Stimulated activated CD4-positive, alpha-beta T cell treated with anti-CD3 and anti-CD28 coated beads, Interleukin-1b, Interleukin-23, amount 100 ng/mL, for 24 hours (primary cell): ENCODE data around the gene SSU72.
"Not testable (repeated sequence)": the region's sequence is repeated elsewhere in the genome, so short reads cannot be mapped to it uniquely, and the experiment has no call there.

Source experiments
- DNase-seq, 4 experiments: peaks; one replicate each; pipeline ENCODE4 v3.0.0-alpha.2; 2020; ENCODE audit warnings: low read depth in 4 of 4, low spot score in 1 of 4

The SSU72 gene

DNA sequence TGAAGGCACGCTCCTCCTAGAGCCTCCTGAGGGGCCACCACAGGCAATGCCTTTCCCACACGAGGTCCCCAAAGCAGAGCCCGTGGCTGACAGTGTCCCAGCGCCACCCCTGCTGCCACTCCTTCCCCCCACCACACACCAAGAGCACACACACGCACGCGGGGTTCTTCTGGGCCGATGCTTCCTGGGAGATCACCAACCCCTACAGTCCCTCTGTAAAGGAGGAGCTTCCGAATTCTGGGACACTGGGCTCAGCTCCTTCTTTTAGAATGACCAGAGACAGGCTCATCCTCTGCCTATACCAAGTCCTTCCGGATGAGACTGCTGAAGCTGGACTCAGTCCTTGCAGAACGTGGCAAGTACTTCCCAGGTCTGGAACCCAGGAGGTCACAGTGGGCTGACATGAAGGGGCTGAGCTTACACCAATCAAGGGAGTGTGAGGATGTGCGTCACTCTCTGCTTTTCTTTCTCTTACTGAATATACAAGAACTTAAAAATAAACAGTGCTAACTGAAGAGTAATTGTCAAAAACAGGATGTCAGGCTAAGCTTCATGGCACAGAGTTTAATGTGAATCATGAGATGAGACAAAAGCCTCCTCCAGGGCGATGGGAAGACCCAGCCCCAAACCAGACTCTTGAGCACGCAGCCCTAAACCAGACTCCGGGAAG, 12.7 kb downstream of the SSU72 start:
- DNase-seq: no peak

GRCh38 chr1:1560178-1560577, 14.5 kb downstream of the SSU72 start:
- no peak for DNase-seq

GRCh38 chr1:1559066-1559465, 15.6 kb downstream of the SSU72 start:
- DNase-seq: no peak

GRCh38 chr1:1558591-1558990, 16.1 kb downstream of the SSU72 start:
- no peak for DNase-seq

GRCh38 chr1:1557688-1558087, 17.0 kb downstream of the SSU72 start:
- DNase-seq: not testable (repeated sequence)

DNA sequence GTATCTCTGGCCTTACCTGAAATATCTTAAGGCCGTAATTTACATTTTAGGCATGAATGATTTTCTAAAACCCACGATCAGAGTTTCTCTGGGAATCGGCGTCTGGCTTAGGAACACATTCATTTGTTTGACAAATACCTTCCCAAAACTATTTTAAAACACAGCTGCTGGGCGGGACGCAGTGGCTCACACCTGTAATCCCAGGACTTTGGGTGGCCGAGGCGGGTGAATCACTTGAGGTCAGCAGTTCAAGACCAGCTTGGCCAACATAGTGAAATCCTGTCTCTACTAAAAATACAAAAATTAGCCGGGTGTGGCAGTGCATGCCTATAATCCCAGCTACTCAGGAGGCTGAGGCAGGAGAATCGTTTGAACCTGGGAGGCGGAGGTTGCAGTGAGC, 17.7 kb downstream of the SSU72 start:
- DNase-seq: not testable (repeated sequence)

- no peak for DNase-seq
Measured at GRCh38 chr1:1556505-1556904, 18.2 kb downstream of the SSU72 start.

- DNase-seq: no peak
Measured at GRCh38 chr1:1554926-1555915, 19.4 kb downstream of the SSU72 start.

DNA sequence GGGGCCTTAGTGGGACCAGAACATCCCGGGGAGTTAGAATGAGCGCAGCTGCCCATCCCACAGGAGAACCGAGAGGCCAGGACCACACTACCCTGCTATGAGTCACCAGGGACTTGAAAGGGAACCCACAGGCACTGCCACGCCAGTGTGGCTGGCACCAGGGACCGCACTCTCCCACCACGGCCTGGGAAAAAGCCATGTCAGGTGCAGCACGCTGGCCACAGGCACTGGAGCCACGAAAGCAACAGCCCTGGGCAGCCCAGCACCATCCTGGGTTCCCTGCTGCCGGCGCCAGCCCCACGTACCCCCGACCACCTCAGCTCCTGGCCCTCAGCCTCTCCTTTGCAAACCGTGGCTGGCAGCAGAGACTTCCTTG, 20.1 kb downstream of the SSU72 start:
- no peak for DNase-seq

DNA sequence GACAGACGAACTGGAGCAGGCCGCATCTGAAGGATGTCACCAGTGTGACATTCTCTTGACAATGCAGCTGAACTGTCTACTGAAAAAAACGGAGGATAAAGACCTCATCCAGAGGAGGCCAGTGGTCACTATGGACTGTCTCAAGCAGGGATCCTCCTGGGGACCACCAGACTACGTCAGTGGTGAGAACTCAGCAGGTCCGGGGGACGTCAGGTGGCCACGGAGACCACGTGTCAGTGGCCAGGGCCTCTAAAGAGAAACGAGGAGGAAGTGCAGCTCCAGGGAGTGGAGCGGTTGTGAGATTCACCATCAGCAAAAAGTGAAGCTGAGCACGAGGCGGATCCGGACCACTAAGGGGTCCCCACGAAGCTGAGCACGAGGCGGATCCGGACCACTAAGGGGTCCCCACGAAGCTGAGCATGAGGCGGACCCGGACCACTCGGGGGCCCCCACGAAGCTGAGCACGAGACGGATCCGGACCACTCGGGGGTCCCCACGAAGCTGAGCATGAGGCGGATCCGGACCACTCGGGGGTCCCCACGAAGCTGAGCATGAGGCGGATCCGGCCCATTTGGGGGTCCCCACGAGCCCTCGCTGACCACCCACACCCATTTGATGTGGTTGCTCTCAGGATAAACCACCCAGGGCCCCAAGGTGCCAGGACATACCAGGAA, 20.7 kb downstream of the SSU72 start:
- DNase-seq: no peak

- no peak for DNase-seq
Measured at GRCh38 chr1:1552263-1552639, 22.4 kb downstream of the SSU72 start.

GRCh38 chr1:1551524-1552262, 23.0 kb downstream of the SSU72 start:
- DNase-seq: no peak

DNA sequence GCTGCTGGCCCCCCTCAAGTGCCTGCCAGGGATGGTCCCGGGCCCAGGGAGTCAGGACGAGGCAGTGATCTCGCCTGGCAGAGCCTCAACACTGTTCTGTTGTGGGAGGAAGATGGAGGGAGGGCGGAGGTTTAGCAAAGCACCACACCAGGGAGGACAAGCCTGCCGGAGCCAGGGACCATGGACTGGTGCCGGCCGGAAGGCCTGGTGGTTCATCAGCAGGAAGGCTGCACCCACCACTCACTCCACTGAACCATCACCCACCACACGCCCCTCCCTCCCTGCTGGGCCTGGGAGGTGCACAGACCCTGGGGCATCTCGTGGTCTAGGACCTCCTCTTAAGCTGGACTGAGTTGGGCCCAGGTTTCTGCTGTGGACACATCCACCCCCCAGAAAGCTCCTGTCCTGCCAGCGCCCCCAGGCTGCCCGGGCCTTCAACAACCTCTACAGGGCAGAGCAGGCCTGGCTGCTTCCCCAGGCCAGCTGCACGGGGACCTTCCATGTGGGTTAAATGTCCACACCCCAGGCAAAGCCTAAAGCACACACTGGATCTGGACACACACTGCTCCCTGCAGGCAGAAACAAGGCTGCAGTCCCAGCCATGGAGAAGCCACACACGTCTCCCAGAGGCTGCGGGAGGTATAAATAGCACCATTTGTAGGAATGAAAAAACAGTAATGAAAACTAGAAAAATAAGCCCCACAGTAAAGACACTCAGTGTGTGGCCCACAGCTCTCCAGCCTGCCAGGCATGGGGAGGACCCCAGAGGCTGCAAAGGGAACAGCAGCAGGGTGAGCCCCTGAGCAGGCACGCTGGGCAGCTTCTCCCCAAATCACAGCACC, 23.9 kb downstream of the SSU72 start:
- no peak for DNase-seq

DNA sequence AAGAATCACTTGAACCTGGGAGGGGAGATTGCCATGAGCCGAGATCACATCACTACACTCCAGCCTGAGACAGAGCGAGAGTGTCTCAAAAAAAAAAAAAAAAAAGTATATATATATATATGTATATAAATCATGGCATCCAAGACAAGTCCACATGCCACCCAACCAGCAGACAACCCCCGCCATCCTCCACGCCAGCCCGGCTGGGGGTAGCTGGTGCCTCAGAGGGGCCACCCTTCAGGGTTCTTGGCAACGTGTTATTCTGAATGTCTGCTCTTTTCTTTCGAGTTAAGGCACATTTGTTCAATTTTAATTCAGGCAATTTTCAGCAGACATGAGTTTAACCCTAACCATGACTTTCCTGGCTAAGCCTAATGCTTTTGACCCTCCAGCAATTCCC, 24.6 kb downstream of the SSU72 start:
- DNase-seq: no peak

- DNase-seq: no peak
Measured at GRCh38 chr1:1548591-1548990, 26.1 kb downstream of the SSU72 start.

DNA sequence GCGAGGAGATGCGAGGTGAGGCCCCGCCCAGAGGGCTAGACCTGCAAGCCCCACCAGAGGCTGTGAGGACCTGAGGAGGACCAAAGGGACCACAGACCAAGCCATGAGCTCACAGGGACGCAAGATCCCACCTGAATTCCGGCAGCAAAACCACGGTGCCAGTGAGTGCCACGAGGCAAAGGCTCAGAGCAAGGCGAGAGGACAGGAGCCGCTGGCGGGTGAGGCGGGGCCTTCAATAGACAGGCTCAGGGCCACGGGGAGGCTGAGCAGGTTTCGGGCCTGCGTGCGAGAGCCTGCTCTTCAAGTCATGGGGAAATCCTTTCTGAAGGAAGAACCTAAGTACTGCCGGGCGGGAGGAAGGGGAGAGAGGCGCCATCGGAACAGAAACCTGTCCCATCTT, 27.2 kb downstream of the SSU72 start:
- DNase-seq: no peak

- no peak for DNase-seq
Measured at GRCh38 chr1:1547011-1547410, 27.7 kb downstream of the SSU72 start.

- DNase-seq: no peak
Measured at GRCh38 chr1:1545946-1546737, 28.5 kb downstream of the SSU72 start.

DNA sequence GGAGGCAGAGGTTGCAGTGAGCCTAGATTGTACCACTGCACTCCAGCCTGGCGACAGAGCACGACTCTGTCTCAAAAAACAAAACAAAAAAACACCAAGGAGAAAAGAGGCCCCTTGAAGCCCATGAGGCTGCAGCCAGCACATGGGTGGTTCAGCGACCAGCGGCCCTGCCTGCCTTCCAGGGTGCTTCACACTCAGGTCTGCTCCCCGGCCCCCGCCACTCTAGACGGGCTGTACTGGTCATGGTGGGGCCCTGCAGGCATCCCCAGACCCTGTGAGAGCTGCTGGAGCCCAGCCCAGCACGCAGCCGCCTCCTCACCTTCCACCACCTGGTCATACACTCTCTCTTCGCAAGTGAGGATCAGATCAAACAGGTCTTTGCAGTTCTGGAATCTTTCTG, 30.1 kb downstream of the SSU72 start:
- no peak for DNase-seq

DNA sequence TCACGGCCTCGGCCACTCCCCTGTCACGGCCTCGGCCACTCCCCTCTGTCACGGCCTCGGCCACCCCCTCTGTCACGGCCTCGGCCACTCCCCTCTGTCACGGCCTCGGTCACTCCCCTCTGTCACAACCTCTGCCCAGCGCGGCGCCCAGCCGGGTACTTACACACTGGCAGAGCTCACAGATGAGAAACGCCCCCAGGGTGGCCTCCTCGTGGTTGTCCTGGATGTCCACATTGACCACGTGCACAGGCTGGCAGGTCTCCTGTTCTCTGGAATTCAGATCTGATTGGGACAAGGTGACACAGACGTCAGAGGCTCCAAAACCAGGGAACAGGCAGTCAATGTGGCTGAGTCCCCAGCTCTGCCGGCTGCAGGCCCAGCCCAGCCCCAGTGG, 31.0 kb downstream of the SSU72 start:
- no peak for DNase-seq
